Stimulated activated memory B cell treated with anti-CD40 and anti-IgM and Interleukin-4, amounts not matched to agents 10 μg/mL and 1 μg/mL and 100 μg/mL, for 72 hours (primary cell): ENCODE results near the gene TFB1M.

ENCODE experiments used
- ATAC-seq: fragments of 150-1000 bp; cut with Tn5 transposase; 2 replicates; pipeline ENCODE4 v1.10.0; 2021
- H3K27ac Mint-ChIP-seq: one replicate; pipeline ENCODE4 v1.8.0; 2022; ENCODE audit warnings: mild to moderate bottlenecking, mixed read lengths
- H3K27me3 Mint-ChIP-seq: one replicate; pipeline ENCODE4 v1.8.0; 2022; ENCODE audit warnings: mixed read lengths
- H3K36me3 Mint-ChIP-seq: one replicate; pipeline ENCODE4 v1.8.0; 2022; ENCODE audit warnings: mixed read lengths
- H3K4me1 Mint-ChIP-seq: one replicate; pipeline ENCODE4 v1.8.0; 2022; ENCODE audit warnings: mixed read lengths
- H3K4me3 Mint-ChIP-seq: one replicate; pipeline ENCODE4 v1.8.0; 2022; ENCODE audit warnings: mild to moderate bottlenecking, moderate library complexity, mixed read lengths
- H3K9me3 Mint-ChIP-seq: one replicate; pipeline ENCODE4 v1.8.0; 2022; ENCODE audit warnings: mixed read lengths

The TFB1M gene

DNA sequence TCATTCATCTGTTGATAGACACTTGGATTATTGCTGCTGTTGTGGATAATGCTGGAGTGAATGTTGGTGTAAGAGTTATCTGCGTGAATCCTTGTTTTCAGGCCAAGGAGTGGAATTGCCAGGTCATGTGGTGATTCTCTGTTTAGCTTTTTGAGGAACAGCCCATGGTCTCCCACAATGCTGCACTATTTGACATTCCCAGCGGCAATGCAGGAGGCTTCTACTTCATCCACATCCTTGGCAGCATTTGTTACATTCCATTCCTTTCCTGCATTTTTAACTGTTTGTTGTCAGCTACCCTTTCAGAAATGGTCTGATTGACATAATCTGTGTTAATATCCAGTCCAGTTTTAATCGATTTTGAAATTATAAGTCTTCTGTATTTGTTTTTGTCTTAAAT is 102.2 kb downstream of the TFB1M start:
- no peaks in the 10 kb centered on the region for H3K9me3 Mint-ChIP-seq
- no peaks in the 10 kb centered on the region for H3K27me3 Mint-ChIP-seq
- ATAC-seq = no peak
- no peak overlapping the region for H3K4me3 Mint-ChIP-seq
- H3K4me1 Mint-ChIP-seq = peaks cover 4% of the 10 kb centered on the region
- H3K36me3 Mint-ChIP-seq = peaks cover 6% of the 10 kb centered on the region
- no peak overlapping the region for H3K27ac Mint-ChIP-seq

- Mint-ChIP-seq H3K27me3 (no peaks in the 10 kb centered on the region), H3K36me3 (peaks cover 6% of the 10 kb centered on the region), H3K9me3 (no peaks in the 10 kb centered on the region), H3K27ac (no peak overlapping the region), H3K4me1 (peaks cover 6% of the 10 kb centered on the region), H3K4me3 (no peak overlapping the region)
- no peak for ATAC-seq
Measured at GRCh38 chr6:155207223-155207622, 107.1 kb downstream of the TFB1M start.
